OCI-LY1 (cell line): ENCODE results near the gene CFAP20DC.

ENCODE experiments used
- EZH2 ChIP-seq: fragments of 200-600 bp; sonication (generic), shearing (Covaris generic); IDR thresholded peaks from 2 replicates; pipeline ENCODE4 v1.8.0; 2017; ENCODE audit warnings: borderline replicate concordance, mixed run types, mild to moderate bottlenecking, antibody characterized with exemption, low read length, moderate library complexity, mixed read lengths
- TF ChIP-seq, protein P1 (sequence below): fragments of 200-600 bp; sonication (generic), shearing (Covaris generic); IDR thresholded peaks from 2 replicates; pipeline ENCODE4 v1.5.1; 2017; ENCODE audit warnings: mild to moderate bottlenecking, antibody characterized with exemption, low read length, moderate library complexity, mixed read lengths

DNA sequence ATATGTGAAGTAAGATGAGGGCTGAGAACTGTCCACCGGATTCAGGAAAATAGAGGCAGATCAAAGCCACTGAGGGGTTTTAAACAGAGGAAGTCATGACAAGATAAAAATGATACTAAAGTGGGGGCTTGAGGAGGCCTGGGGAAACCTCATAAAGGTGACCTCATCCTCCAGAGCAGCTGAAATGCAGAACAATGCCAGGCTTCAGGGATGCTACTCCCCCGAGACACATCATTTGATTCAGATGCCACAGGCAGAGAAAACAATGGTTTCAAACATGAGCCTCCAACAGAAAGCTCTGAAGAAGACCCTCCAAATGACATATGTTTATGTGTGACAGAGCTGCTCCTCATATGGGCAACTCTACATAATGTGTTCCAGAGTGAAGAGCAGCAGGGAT is 6.4 kb downstream of the CFAP20DC start:
- TF ChIP-seq EZH2 = no peak
- TF ChIP-seq, protein P1, sequence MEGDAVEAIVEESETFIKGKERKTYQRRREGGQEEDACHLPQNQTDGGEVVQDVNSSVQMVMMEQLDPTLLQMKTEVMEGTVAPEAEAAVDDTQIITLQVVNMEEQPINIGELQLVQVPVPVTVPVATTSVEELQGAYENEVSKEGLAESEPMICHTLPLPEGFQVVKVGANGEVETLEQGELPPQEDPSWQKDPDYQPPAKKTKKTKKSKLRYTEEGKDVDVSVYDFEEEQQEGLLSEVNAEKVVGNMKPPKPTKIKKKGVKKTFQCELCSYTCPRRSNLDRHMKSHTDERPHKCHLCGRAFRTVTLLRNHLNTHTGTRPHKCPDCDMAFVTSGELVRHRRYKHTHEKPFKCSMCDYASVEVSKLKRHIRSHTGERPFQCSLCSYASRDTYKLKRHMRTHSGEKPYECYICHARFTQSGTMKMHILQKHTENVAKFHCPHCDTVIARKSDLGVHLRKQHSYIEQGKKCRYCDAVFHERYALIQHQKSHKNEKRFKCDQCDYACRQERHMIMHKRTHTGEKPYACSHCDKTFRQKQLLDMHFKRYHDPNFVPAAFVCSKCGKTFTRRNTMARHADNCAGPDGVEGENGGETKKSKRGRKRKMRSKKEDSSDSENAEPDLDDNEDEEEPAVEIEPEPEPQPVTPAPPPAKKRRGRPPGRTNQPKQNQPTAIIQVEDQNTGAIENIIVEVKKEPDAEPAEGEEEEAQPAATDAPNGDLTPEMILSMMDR = no peak
